HG02610 (cell line): ENCODE results near the gene ACKR1.

Experiments used
- ATAC-seq: cut with Tn5 transposase; IDR thresholded peaks from one replicate; pipeline ENCODE4 v1.9.1; 2021; ENCODE audit warnings: mild to moderate bottlenecking, moderate library complexity; ENCODE audit not compliant: unreplicated experiment

Gene ACKR1

GRCh38 chr1:159218649-159219636 is 14.3 kb downstream of the ACKR1 start:
- ATAC-seq = no peak

- ATAC-seq = no peak
These were observed 17.6 kb downstream of the ACKR1 start for GRCh38 chr1:159222075-159222865.

- no peak for ATAC-seq
These were observed 18.3 kb downstream of the ACKR1 start for GRCh38 chr1:159223004-159223403.

- ATAC-seq = no peak
These were observed 23.9 kb downstream of the ACKR1 start for GRCh38 chr1:159228554-159228953.

- no peak for ATAC-seq
These were observed 24.7 kb downstream of the ACKR1 start for GRCh38 chr1:159229260-159229885.

- no peak for ATAC-seq
These were observed 25.2 kb downstream of the ACKR1 start for GRCh38 chr1:159229896-159230295.

GRCh38 chr1:159239551-159240220 is 35.0 kb downstream of the ACKR1 start:
- peak; percentile 68 for ATAC-seq

GRCh38 chr1:159247266-159247665 is 42.6 kb downstream of the ACKR1 start:
- ATAC-seq = no peak

- no peak for ATAC-seq
These were observed 43.6 kb downstream of the ACKR1 start for GRCh38 chr1:159248311-159248710.

GRCh38 chr1:159250638-159251216 is 46.1 kb downstream of the ACKR1 start:
- ATAC-seq = no peak
